Loucy (cell line): ENCODE data around the gene INCENP.

Experiments
- H2AFZ ChIP-seq: fragments of 200-600 bp; sonication (generic); 2 replicates; pipeline ENCODE4 v1.6.0; 2016; ENCODE audit warnings: antibody characterized with exemption, mild to moderate bottlenecking, low read length, moderate library complexity
- H3F3A ChIP-seq: fragments of 200-600 bp; 2 replicates; pipeline ENCODE4 v1.6.0; 2016; ENCODE audit warnings: antibody characterized with exemption, low read depth, mild to moderate bottlenecking
- H3K27me3 ChIP-seq: fragments of 200-600 bp; sonication (generic); 2 replicates; pipeline ENCODE4 v1.6.1; 2014; ENCODE audit warnings: low read length, mild to moderate bottlenecking; ENCODE audit not compliant: insufficient read depth, poor library complexity, severe bottlenecking
- H3K36me3 ChIP-seq: fragments of 200-600 bp; sonication (generic); 2 replicates; pipeline ENCODE4 v1.6.1; 2016; ENCODE audit warnings: low read length; ENCODE audit not compliant: insufficient read depth
- H3K4me1 ChIP-seq: fragments of 200-600 bp; sonication (generic); 2 replicates; pipeline ENCODE4 v1.5.1; 2014; ENCODE audit warnings: low read length, mild to moderate bottlenecking; ENCODE audit not compliant: insufficient read depth, poor library complexity, severe bottlenecking
- H3K4me2 ChIP-seq: fragments of 200-600 bp; sonication (generic); 2 replicates; pipeline ENCODE4 v1.6.0; 2014; ENCODE audit warnings: antibody characterized with exemption, low read length, low read depth, mild to moderate bottlenecking; ENCODE audit not compliant: poor library complexity, severe bottlenecking
- H3K4me3 ChIP-seq: fragments of 200-600 bp; sonication (generic); 2 replicates; pipeline ENCODE4 v1.5.1; 2014; ENCODE audit warnings: low read length, mild to moderate bottlenecking, mixed read lengths; ENCODE audit not compliant: poor library complexity, severe bottlenecking
- H3K79me2 ChIP-seq: fragments of 200-600 bp; sonication (generic); 2 replicates; pipeline ENCODE4 v1.6.1; 2014; ENCODE audit warnings: low read length; ENCODE audit not compliant: insufficient read depth
- H3K9ac ChIP-seq: fragments of 200-600 bp; sonication (generic); 2 replicates; pipeline ENCODE4 v1.6.0; 2014; ENCODE audit warnings: mild to moderate bottlenecking, low read depth, low read length, moderate library complexity; ENCODE audit not compliant: poor library complexity, severe bottlenecking
- H3K9me2 ChIP-seq: fragments of 200-600 bp; sonication (generic); replicated peaks from 2 replicates; pipeline ENCODE4 v1.6.1; 2016; ENCODE audit warnings: low read depth, low read length, mixed read lengths
- H3K9me3 ChIP-seq: fragments of 200-600 bp; sonication (generic); 2 replicates; pipeline ENCODE4 v1.6.1; 2014; ENCODE audit warnings: mild to moderate bottlenecking, antibody characterized with exemption, low read length, low read depth; ENCODE audit not compliant: insufficient read depth
- H4K20me1 ChIP-seq: fragments of 200-600 bp; sonication (generic); 2 replicates; pipeline ENCODE4 v1.6.0; 2014; ENCODE audit warnings: antibody characterized with exemption, low read length, mild to moderate bottlenecking; ENCODE audit not compliant: insufficient read depth, poor library complexity, severe bottlenecking
- CTCF ChIP-seq: fragments of 200-600 bp; sonication (generic); conservative IDR thresholded peaks from 2 replicates; pipeline ENCODE4 v1.5.1; 2014; ENCODE audit warnings: mild to moderate bottlenecking, antibody characterized with exemption, low read length
- EZH2phosphoT487 ChIP-seq: fragments of 200-600 bp; IDR thresholded peaks from 2 replicates; pipeline ENCODE4 v1.6.1; 2018; ENCODE audit warnings: antibody characterized with exemption, mild to moderate bottlenecking, moderate library complexity, borderline replicate concordance

Gene INCENP

GRCh38 chr11:62157603-62158002, 33.8 kb downstream of the INCENP start:
- no peaks in the 10 kb centered on the region for H4K20me1 ChIP-seq
- no peaks in the 10 kb centered on the region for H3K9me2 ChIP-seq
- H3K79me2 ChIP-seq = no peaks in the 10 kb centered on the region
- no peak overlapping the region for H3K9ac ChIP-seq
- H3K4me3 ChIP-seq = no peak overlapping the region
- peaks cover 8% of the 10 kb centered on the region; the same call in 1 of the 2 replicates for H3K36me3 ChIP-seq
- no peak overlapping the region for H3K4me2 ChIP-seq
- no peaks in the 10 kb centered on the region for H3K27me3 ChIP-seq
- H3K4me1 ChIP-seq = no peaks in the 10 kb centered on the region
- H3K9me3 ChIP-seq = no peaks in the 10 kb centered on the region
- no peak overlapping the region for H2AFZ ChIP-seq
- no peak for TF ChIP-seq CTCF
- no peak for TF ChIP-seq EZH2phosphoT487
- 0 out of 2 replicates have a peak, but pooled peaks cover 5% of the 10 kb centered on the region for H3F3A ChIP-seq

- Histone ChIP-seq H3K36me3 (no peaks in the 10 kb centered on the region), H3K4me1 (peaks cover 7% of the 10 kb centered on the region), H2AFZ (no peak overlapping the region), H3K9me3 (no peaks in the 10 kb centered on the region), H4K20me1 (no peaks in the 10 kb centered on the region), H3F3A (no peaks in the 10 kb centered on the region), H3K9me2 (no peaks in the 10 kb centered on the region), H3K27me3 (no peaks in the 10 kb centered on the region), H3K9ac (no peak overlapping the region), H3K4me2 (no peak overlapping the region), H3K79me2 (no peaks in the 10 kb centered on the region), H3K4me3 (no peak overlapping the region)
- TF ChIP-seq CTCF (no peak), EZH2phosphoT487 (no peak)
Measured at GRCh38 chr11:62166371-62166770, 42.6 kb downstream of the INCENP start.

- Histone ChIP-seq H3K27me3 (no peaks in the 10 kb centered on the region), H2AFZ (no peak overlapping the region), H3K9me2 (no peaks in the 10 kb centered on the region)
Measured at GRCh38 chr11:62169448-62169847, 45.6 kb downstream of the INCENP start.

GRCh38 chr11:62169935-62170334, 46.1 kb downstream of the INCENP start:
- Histone ChIP-seq H3K4me2 (no peak overlapping the region), H3K4me3 (no peak overlapping the region), H3K9me2 (no peaks in the 10 kb centered on the region), H3F3A (no peaks in the 10 kb centered on the region), H3K9me3 (no peaks in the 10 kb centered on the region), H3K79me2 (no peaks in the 10 kb centered on the region), H4K20me1 (no peaks in the 10 kb centered on the region), H2AFZ (no peak overlapping the region), H3K36me3 (no peaks in the 10 kb centered on the region), H3K27me3 (no peaks in the 10 kb centered on the region), H3K9ac (no peak overlapping the region), H3K4me1 (peaks cover 7% of the 10 kb centered on the region)
- TF ChIP-seq EZH2phosphoT487 = no peak
- TF ChIP-seq CTCF = no peak

More at GRCh38 chr11:62169448-62169847, 45.6 kb downstream of the INCENP start:
- H4K20me1 ChIP-seq = no peaks in the 10 kb centered on the region
- no peak for TF ChIP-seq EZH2phosphoT487
- H3K9ac ChIP-seq = no peak overlapping the region
- H3F3A ChIP-seq = no peaks in the 10 kb centered on the region
- H3K4me3 ChIP-seq = no peak overlapping the region
- H3K79me2 ChIP-seq = no peaks in the 10 kb centered on the region
- H3K4me1 ChIP-seq = peaks cover 7% of the 10 kb centered on the region
- H3K9me3 ChIP-seq = no peaks in the 10 kb centered on the region
- no peak overlapping the region for H3K4me2 ChIP-seq
- no peaks in the 10 kb centered on the region for H3K36me3 ChIP-seq
